Measurements from ENCODE around the gene CALCOCO2.
"Not testable (repeated sequence)": the region's sequence is repeated elsewhere in the genome, so short reads cannot be mapped to it uniquely, and the experiment has no call there.

CALCOCO2 gene

GRCh38 chr17:48830840-48831548 lies at the start of gene CALCOCO2:
CALCOCO2 (plus strand) TSS chr17:48831035; CDS start chr17:48841708, 10,673 bp downstream.
- peak; percentile 95 for DNase-seq

DNA sequence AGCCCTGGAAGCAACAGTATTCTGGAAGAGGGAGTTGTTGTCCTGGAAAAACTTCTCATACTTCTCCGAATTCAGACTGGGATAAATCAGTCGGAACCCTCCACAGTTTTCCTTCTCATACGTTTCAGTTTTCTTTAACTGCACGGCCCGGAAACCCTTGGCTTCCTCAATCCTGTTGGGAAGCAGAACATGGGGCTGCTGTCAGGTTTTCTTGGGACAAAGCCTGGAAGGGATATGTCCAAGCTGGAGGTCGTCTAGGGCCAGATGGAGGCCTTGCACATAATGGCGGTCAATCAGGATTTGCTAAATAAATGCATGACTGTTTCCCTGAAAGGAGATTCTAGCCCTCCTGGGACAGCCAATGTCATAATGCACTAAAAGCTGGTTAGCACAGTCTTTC lies 43.0 kb upstream of the CALCOCO2 start:
- no peak for DNase-seq

GRCh38 chr17:48790607-48791127 lies 40.2 kb upstream of the CALCOCO2 start:
- no peak for DNase-seq

DNA sequence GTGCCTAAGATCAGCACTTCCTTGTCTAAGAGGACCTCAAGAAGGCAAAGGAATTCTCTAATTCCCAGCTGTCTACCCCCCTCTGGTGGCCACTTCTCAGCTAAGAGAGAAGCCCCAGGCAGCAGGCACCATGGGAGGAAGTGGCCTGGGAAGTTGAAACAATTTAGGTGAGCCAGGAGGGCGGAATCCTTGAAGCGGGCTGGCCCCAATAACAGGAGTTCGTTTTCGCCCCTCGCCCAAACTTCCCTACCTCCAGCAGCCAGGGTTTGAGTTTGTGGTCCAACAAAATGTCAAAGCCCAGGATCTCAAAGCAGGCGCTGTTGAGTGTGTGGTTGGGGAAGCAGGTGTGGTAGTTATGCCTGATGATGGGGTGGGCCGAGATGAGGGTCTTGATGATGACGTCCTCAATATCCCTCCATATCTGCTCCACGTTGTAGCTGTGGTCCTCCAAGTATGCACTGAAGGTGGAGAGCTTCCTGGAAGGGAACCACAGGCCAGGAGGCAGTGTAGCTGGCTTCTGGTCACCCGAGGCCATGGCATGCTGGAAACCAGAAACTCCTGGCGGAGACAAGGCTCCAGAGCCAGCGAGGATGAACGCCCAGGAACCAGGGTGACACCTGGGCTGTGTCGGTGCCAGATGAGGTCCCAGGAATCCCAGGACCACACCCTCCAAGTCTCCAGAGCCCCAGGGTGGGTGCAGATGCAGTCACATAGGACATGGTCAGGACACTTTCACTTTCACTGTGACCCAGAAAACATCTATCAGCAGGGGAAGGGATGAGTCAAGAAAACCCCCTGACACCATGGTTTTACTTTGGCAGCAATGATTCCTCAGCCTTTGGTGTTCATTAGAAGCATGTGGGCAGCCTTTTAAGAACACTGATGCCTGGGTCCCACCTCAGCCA lies 39.5 kb upstream of the CALCOCO2 start:
- peak; percentile 55 for DNase-seq

DNA sequence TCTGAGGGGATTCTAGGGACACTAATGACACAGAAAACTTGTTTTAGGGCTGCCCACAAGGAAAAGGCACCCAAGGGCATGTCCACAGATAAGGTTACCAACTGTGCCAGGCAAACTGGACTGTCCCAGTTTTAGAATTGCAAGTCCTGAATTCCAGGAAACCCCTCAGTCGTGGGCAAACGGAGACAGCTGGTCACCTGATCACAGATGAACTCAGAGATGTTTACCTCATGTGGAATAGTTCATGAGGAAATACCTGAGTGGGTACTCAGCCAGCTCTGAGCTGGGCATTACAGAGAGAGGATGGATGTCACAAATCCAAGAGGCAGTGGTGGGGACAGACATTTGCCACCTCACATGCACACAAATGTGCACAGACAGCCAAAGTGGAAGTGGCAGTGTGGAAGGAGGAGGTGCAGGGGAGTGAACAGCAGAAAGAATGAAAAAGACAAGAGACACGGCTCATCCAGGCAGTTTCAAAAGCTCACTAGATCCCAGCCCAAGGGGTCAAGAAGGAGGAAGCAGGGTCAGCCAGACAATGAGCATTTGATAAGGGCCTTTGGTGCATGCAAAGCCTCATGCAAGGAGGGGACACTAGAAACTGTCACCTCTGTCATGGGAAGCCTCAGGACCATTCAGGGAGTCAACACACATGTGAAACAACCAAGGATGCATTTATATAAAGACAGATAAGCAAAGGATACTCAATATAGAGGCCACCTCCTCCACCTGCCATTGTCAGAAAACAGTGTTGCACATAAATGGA lies 38.6 kb upstream of the CALCOCO2 start:
- no peak for DNase-seq

DNA sequence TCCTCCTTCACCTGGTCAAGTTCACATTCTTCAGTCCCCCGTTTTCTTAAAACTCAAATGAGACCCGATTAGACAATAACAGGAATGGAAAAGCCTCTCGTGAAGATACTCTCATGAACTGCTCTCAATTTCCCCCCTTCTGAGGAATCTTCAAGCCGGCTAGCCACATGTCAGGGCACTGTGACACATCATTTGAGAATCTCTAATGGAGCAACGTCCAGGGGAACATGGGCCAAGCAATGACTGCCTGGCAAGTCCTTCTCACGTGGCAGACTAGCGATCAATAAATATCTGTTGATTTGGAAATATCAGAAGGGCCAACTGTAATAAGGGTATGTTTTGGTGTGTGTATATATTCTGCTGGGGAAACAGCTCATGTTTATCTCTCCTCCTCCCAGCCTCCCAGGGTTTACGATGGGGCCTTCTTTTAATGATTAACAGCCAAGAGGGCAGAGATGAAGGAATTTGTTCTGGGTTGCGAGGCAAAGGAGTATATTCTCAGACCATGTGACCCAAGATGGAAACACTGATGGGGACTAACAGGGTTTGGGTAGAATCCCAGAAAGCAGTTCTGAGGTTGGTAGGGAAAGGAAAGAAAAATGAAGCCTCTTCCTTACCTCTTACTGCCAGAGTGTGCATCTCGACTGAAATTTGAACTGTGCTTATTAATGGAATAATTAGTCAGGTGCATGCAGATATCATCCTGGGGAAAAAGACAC lies 35.2 kb upstream of the CALCOCO2 start:
- DNase-seq = no peak

DNA sequence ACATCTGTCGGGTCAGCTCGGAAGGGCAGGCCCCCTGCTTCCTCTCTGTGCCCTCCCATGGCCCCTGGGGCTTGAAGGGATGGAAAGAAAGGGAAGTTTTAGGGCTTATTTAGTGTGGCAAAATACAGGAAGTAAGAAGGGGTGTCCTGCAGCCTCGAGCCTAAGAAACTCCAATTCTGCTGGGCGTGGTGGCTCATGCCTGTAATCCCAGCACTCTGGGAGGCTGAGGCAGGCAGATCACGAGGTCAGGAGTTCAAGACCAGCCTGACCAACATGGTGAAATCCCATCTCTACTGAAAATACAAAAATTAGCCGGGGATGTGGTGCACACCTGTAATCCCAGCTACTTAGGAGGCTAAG lies 34.7 kb upstream of the CALCOCO2 start:
- not testable (repeated sequence) for DNase-seq

GRCh38 chr17:48799069-48799723 lies 31.6 kb upstream of the CALCOCO2 start:
- DNase-seq = no peak

GRCh38 chr17:48800626-48801217 lies 30.1 kb upstream of the CALCOCO2 start:
- no peak for DNase-seq

DNA sequence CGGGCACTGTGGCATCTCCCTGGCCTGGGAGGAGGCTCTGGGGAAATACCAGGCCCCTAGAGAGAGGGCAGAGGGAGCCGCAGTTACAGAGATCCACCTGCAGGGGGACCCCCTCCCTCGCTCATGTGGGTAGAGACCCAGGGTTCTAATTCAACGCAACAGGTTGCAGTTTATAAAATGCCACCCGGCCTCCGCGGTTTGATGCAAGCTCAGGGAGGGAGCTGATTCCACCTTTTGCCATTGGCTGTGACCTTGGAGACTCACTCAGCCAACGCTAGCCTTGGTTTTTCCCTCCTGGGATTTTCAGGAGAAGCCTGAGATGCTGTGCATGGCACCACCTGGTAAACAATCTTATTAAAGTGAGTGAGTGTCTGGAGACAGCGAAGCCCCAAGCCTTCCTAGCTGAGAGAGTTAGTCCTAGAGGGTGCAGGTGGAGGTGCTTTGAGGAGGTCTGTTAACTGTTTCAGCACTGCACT lies 25.9 kb upstream of the CALCOCO2 start:
- DNase-seq = peak; percentile 88

GRCh38 chr17:48809182-48809581 lies 21.7 kb upstream of the CALCOCO2 start:
- no peak for DNase-seq

GRCh38 chr17:48812001-48812400 lies 18.8 kb upstream of the CALCOCO2 start:
- DNase-seq = no peak

DNA sequence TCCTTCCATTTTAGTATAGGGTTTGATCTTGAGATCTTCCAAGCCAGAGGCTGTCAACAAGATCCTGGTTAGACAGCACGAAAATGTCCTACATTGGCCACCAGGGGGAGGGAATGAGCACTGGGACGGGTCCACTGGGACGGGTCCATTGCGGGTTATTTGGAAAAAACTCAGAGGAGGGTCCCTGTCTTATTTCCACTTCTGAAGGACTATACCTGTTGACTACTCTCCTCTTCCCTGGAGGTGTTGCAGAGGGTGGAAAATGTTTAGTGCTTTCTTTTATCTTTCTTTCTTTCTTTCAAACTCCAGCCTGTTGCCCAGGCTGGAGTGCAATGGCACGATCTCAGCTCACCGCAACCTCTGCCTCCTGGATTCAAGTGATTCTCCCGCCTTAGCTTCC lies 16.3 kb upstream of the CALCOCO2 start:
- DNase-seq = peak; percentile 65

DNA sequence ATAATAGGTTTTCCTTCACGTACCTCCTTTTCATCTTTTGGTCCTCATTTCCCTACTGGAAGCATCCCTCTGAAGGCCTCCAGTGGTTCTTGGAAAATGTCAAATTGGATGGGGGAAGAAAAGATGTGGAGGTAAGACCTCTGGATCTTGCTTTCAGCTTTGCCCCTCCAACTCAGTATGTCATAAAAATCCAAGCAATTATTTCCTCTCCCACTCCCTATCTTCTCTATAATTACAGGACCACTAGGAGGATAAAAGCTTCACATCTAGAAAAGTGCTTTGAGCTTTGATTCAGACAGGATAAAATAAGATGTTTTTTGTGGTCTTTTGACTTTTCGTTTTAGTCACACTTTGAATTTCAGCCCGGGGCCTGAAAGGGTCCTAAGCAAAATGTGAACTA lies 15.5 kb upstream of the CALCOCO2 start:
- DNase-seq = no peak

GRCh38 chr17:48816438-48816773 lies 14.4 kb upstream of the CALCOCO2 start:
- no peak for DNase-seq

DNA sequence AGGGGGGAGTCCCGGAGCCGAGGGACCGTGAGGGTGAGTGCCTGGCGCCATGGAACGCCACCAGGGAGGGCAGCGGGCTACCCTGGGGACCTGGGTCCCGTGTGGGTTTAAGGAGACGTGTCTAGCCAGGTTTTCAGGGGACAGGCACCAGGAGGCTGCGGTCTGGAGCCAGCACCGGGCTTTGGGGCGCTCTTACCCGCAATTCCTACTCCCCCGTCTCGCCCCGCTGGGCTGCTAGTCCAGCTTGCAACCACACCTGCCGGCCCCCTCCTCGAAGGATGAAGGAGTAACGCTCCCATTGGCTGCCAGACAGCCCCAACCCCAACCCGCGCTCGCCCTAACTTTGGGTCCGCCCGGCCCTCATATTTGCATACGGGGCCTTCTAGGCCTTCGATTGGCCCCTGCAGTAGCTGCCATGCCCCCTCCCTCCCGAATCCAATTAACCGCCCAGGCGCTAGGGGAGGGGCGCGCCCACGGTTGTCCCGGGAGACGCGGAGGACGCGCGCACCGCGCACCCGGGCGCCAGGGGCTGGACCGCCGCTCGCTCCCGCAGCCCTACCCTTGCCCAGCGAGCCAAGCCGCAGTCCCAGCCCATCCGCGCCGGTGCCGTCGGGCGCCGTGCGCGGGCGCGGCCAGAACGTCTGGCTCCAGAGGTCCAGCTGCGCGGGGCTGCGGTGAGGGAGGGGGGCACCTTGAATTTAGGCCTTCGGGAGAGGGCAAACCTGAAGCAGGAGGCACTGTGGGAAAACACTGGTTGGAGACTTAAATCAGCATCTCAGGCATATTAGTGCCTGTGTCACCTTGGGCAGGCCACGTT lies 13.9 kb upstream of the CALCOCO2 start, which contains the start of gene TTLL6:
TSS of gene TTLL6 (minus strand) at position 456 of the 817 bp plus-strand sequence. CDS start at position 299, 157 bp downstream.
- DNase-seq = peak; percentile 78

DNA sequence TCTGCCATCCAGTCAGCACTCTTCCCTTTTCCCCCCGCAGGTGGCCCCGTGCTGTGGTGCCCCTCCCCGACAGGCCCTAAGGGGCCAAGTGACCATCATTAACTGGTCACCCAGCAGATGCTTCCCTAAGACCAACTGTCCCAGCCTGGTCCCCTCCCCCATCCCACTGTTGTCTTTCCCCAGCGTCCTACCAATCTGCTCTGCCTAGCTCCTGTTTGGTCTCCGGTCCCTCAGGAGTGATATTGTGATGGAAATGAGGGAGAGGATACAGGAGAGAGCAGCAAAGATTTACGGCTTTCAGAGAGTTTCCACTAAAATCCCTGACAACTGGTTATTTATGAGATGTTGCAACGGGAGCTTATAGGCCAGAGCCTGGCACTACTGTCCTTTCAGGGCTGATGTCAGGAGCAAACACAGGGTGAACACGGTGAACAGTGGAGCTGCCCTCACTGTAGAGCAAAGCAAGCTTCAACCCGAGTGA lies 12.4 kb upstream of the CALCOCO2 start:
- no peak for DNase-seq

- DNase-seq = no peak
Observed at GRCh38 chr17:48819466-48819865, 11.4 kb upstream of the CALCOCO2 start.

DNA sequence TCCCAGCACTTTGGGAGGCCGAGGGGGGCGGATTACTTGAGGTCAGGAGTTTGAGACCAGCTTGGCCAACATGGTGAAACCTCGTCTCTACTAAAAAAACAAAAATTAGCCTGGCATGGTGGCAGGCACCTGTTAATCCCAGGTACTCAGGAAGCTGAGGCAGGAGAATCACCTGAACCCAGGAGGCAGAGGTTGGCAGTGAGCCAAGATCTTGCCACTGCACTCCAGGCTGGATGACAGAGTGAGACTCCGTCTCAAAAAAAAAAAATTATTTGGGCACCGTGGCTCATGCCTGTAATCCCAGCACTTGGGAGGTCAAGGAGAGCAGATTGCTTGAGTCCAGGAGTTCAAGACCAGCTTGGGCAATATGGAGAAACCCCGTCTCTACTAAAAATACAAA lies 9.9 kb upstream of the CALCOCO2 start:
- not testable (repeated sequence) for DNase-seq

All from activated CD8-positive, alpha-beta memory T cell treated with anti-CD3 and anti-CD28 coated beads, Interleukin-2, amount 50 U/mL, for 48 hours (primary cell).